GM19463 (cell line): Measurements from ENCODE around the gene SLC25A4.
"Not testable (repeated sequence)": the region's sequence is repeated elsewhere in the genome, so short reads cannot be mapped to it uniquely, and the experiment has no call there.

Experiments used
- ATAC-seq: cut with Tn5 transposase; IDR thresholded peaks from one replicate; pipeline ENCODE4 v1.9.1; 2021; ENCODE audit warnings: mild to moderate bottlenecking, moderate library complexity; ENCODE audit not compliant: unreplicated experiment

SLC25A4 gene

GRCh38 chr4:185142912-185143600, at the start of gene SLC25A4:
Gene SLC25A4 (plus strand): TSS chr4:185143266. CDS start chr4:185143373, 107 bp downstream.
- ATAC-seq: peak; percentile 96

- no peak for ATAC-seq
These were observed 49.5 kb upstream of the SLC25A4 start for GRCh38 chr4:185093603-185094002.

- ATAC-seq: no peak
These were observed 46.9 kb upstream of the SLC25A4 start for GRCh38 chr4:185096032-185096653.

- ATAC-seq: no peak
These were observed 44.6 kb upstream of the SLC25A4 start for GRCh38 chr4:185098474-185098873.

- ATAC-seq: no peak
These were observed 43.9 kb upstream of the SLC25A4 start for GRCh38 chr4:185099024-185099682.

GRCh38 chr4:185099940-185100339, 43.1 kb upstream of the SLC25A4 start:
- no peak for ATAC-seq

GRCh38 chr4:185100423-185100822, 42.6 kb upstream of the SLC25A4 start:
- no peak for ATAC-seq

- ATAC-seq: no peak
These were observed 41.6 kb upstream of the SLC25A4 start for GRCh38 chr4:185101354-185101890.

- no peak for ATAC-seq
These were observed 38.3 kb upstream of the SLC25A4 start for GRCh38 chr4:185104733-185105132.

- ATAC-seq: no peak
These were observed 36.7 kb upstream of the SLC25A4 start for GRCh38 chr4:185106353-185106752.

GRCh38 chr4:185107574-185107973, 35.5 kb upstream of the SLC25A4 start:
- not testable (repeated sequence) for ATAC-seq

GRCh38 chr4:185108185-185108584, 34.9 kb upstream of the SLC25A4 start:
- ATAC-seq: no peak

GRCh38 chr4:185108669-185109068, 34.4 kb upstream of the SLC25A4 start:
- ATAC-seq: no peak

- ATAC-seq: no peak
These were observed 33.3 kb upstream of the SLC25A4 start for GRCh38 chr4:185109736-185110135.

GRCh38 chr4:185110375-185110823, 32.7 kb upstream of the SLC25A4 start:
- ATAC-seq: no peak

- ATAC-seq: no peak
These were observed 31.0 kb upstream of the SLC25A4 start for GRCh38 chr4:185112104-185112503.

GRCh38 chr4:185113340-185113739, 29.7 kb upstream of the SLC25A4 start:
- no peak for ATAC-seq

GRCh38 chr4:185115827-185116232, 27.2 kb upstream of the SLC25A4 start:
- ATAC-seq: no peak

- no peak for ATAC-seq
These were observed 25.6 kb upstream of the SLC25A4 start for GRCh38 chr4:185117300-185117934.

GRCh38 chr4:185118876-185119275, 24.2 kb upstream of the SLC25A4 start:
- ATAC-seq: no peak

- not testable (repeated sequence) for ATAC-seq
These were observed 23.6 kb upstream of the SLC25A4 start for GRCh38 chr4:185119467-185119866.
